Progenitor cell of endocrine pancreas (in vitro differentiated cells): ENCODE data around the gene CELSR3. TPM values are rescaled to one million over a fixed set of nuclear protein-coding genes. Genes with fewer than 3 reads are reported as not detected.

Source experiments
- DNase-seq: peaks from one replicate; pipeline ENCODE4 v3.0.0; 2021; ENCODE audit warnings: low spot score; ENCODE audit not compliant: unreplicated experiment
- H3K27ac Mint-ChIP-seq: 2 replicates; pipeline ENCODE4 v1.8.0; 2021; ENCODE audit warnings: mild to moderate bottlenecking, moderate library complexity, mixed read lengths
- H3K27me3 Mint-ChIP-seq: 2 replicates; pipeline ENCODE4 v1.8.0; 2021; ENCODE audit warnings: mixed read lengths
- H3K36me3 Mint-ChIP-seq: 2 replicates; pipeline ENCODE4 v1.8.0; 2022; ENCODE audit warnings: mixed read lengths; ENCODE audit not compliant: insufficient read depth
- H3K4me1 Mint-ChIP-seq: 2 replicates; pipeline ENCODE4 v1.8.0; 2021; ENCODE audit warnings: low read depth, mixed read lengths
- H3K4me3 Mint-ChIP-seq: 2 replicates; pipeline ENCODE4 v1.8.0; 2021; ENCODE audit warnings: low read depth, mild to moderate bottlenecking, moderate library complexity, mixed read lengths
- H3K9me3 Mint-ChIP-seq: 2 replicates; pipeline ENCODE4 v1.8.0; 2021; ENCODE audit warnings: low read depth, mixed read lengths
- CTCF ChIP-seq: fragments of 200-600 bp; sonication (generic); IDR thresholded peaks from one replicate; pipeline ENCODE4 v1.5.0; 2021; ENCODE audit warnings: antibody characterized with exemption, mild to moderate bottlenecking; ENCODE audit not compliant: unreplicated experiment
- total RNA-seq: library from RNA; stranded (reverse); gene quantifications from 2 replicates; pipeline ENCODE4 v1.2.1, GENCODE V29; 2021

CELSR3 gene
- total RNA-seq, 1 donor from 2014 or later: 14.9 TPM

- DNase-seq: no peak
- TF ChIP-seq CTCF: no peak
- Mint-ChIP-seq H3K27me3 (no peaks in the 10 kb centered on the region), H3K27ac (no peak overlapping the region), H3K4me3 (no peak overlapping the region), H3K4me1 (peaks cover 9% of the 10 kb centered on the region), H3K9me3 (no peaks in the 10 kb centered on the region), H3K36me3 (peaks cover 37% of the 10 kb centered on the region)
Observed at GRCh38 chr3:48690846-48691458, 28.3 kb upstream of the CELSR3 start.

GRCh38 chr3:48689384-48689783, 26.7 kb upstream of the CELSR3 start:
- peaks cover 13% of the 10 kb centered on the region for H3K4me1 Mint-ChIP-seq
- no peaks in the 10 kb centered on the region for H3K9me3 Mint-ChIP-seq
- peaks cover 32% of the 10 kb centered on the region for H3K36me3 Mint-ChIP-seq
- no peak overlapping the region for H3K4me3 Mint-ChIP-seq
- H3K27me3 Mint-ChIP-seq: no peaks in the 10 kb centered on the region
- H3K27ac Mint-ChIP-seq: no peak overlapping the region
- TF ChIP-seq CTCF: no peak
- DNase-seq: no peak

- no peak for DNase-seq
- peaks cover 32% of the 10 kb centered on the region for H3K36me3 Mint-ChIP-seq
- H3K4me3 Mint-ChIP-seq: no peak overlapping the region
- TF ChIP-seq CTCF: no peak
- peak overlapping the region; percentile 52 for H3K27ac Mint-ChIP-seq
- H3K4me1 Mint-ChIP-seq: peaks cover 18% of the 10 kb centered on the region
- no peaks in the 10 kb centered on the region for H3K27me3 Mint-ChIP-seq
- no peaks in the 10 kb centered on the region for H3K9me3 Mint-ChIP-seq
Observed at GRCh38 chr3:48688737-48689075, 26.0 kb upstream of the CELSR3 start.

- DNase-seq: no peak
- Mint-ChIP-seq H3K27ac (peak overlapping the region; percentile 52), H3K4me1 (peaks cover 20% of the 10 kb centered on the region), H3K36me3 (peaks cover 30% of the 10 kb centered on the region), H3K9me3 (no peaks in the 10 kb centered on the region), H3K4me3 (no peak overlapping the region), H3K27me3 (no peaks in the 10 kb centered on the region)
- no peak for TF ChIP-seq CTCF
Observed at GRCh38 chr3:48688032-48688736, 25.5 kb upstream of the CELSR3 start.

- Mint-ChIP-seq H3K27me3 (no peaks in the 10 kb centered on the region), H3K4me1 (peaks cover 20% of the 10 kb centered on the region), H3K36me3 (peaks cover 24% of the 10 kb centered on the region), H3K4me3 (no peak overlapping the region), H3K27ac (peak overlapping the region; percentile 59), H3K9me3 (no peaks in the 10 kb centered on the region)
- DNase-seq: no peak
- TF ChIP-seq CTCF: no peak
Observed at GRCh38 chr3:48687220-48687678, 24.6 kb upstream of the CELSR3 start.
